Measurements from ENCODE around the gene RYR1. TPM values are rescaled to one million over a fixed set of nuclear protein-coding genes. Genes with fewer than 3 reads are reported as not detected.

The RYR1 gene
- total RNA-seq, 1 donor from 2014 or later: 8.7 TPM

DNA sequence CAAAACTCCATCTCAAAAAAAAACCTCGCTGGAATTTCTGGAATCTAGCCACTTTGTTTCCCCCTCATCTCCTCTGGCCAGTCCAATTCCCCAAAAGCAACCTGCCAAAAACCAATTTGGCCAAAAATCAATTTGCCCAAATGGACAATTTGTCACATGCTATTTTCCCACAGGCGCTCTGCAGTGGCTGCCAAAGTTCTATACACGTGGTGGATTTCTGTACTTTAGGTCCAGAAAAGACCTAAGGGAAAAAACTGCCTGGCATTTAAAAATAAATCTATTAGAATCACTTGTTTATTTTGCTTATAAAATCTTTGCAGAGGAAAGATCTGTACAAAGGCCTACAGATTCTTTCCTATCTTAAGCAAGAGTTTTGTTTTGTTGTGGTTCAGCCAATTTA, 104.9 kb downstream of the RYR1 start:
- H3K27me3 Mint-ChIP-seq (ENCODE audit: low read depth): no peaks in the 10 kb centered on the region
- H3K9me3 Mint-ChIP-seq: peaks cover 33% of the 10 kb centered on the region
- peaks cover 35% of the 10 kb centered on the region for H3K4me1 Mint-ChIP-seq (ENCODE audit: low read depth)
- H3K4me3 Mint-ChIP-seq (ENCODE audit: low read depth): peak overlapping the region; percentile 47
- H3K36me3 Mint-ChIP-seq (ENCODE audit: low read depth): peaks cover 52% of the 10 kb centered on the region
- DNase-seq (ENCODE audit: low spot score): no peak
- peak overlapping the region; percentile 91 for H3K27ac Mint-ChIP-seq
- intact Hi-C loops (cut with micrococcal nuclease): loop anchor here (1.0 to 2.0 kb wide), 2 partner anchors 24 to 111 kb away; no protein-coding TSS in a partner anchor

DNA sequence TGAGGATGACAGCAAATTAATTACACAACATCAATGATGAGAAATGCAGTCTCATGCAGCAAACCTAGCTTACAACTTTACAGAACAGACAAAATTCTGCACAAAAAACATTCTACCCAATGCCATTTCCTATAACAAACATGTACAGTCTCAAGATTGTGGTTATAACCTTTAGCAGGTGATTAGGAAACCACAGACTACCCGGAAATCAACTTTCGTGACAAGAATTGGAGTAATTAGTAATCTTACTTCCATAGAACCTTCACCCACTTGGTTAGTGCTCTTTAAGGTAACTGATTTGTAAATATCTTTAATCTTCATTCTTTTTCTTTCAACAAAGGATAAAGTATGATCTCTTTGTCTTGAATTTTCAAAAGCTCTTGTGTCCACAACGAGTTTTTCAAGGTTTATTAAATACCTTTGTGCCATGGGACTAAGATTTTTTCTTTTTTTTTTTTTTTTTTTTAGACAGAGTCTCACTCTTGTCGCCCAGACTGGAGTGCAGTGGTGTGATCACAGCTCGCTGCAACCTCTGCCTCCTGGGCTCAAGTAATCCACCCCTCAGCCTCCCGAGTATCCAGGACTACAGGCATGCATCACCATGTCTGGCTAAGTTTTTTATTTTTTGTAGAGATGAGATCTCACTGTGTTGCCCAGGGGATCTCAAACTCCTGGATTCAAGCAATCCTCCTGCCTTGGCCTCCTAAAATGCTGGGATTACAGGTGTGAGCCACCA, 105.5 kb downstream of the RYR1 start:
- no peaks in the 10 kb centered on the region for H3K27me3 Mint-ChIP-seq (ENCODE audit: low read depth)
- DNase-seq (ENCODE audit: low spot score): peak; percentile 28
- peak overlapping the region; percentile 91 for H3K27ac Mint-ChIP-seq
- H3K36me3 Mint-ChIP-seq (ENCODE audit: low read depth): peaks cover 50% of the 10 kb centered on the region
- peaks cover 39% of the 10 kb centered on the region for H3K4me1 Mint-ChIP-seq (ENCODE audit: low read depth)
- peak overlapping the region; percentile 47 for H3K4me3 Mint-ChIP-seq (ENCODE audit: low read depth)
- peaks cover 33% of the 10 kb centered on the region for H3K9me3 Mint-ChIP-seq
- intact Hi-C loops (cut with micrococcal nuclease): loop anchor here (1.0 to 2.0 kb wide), 2 partner anchors 24 to 112 kb away; no protein-coding TSS in a partner anchor

DNA sequence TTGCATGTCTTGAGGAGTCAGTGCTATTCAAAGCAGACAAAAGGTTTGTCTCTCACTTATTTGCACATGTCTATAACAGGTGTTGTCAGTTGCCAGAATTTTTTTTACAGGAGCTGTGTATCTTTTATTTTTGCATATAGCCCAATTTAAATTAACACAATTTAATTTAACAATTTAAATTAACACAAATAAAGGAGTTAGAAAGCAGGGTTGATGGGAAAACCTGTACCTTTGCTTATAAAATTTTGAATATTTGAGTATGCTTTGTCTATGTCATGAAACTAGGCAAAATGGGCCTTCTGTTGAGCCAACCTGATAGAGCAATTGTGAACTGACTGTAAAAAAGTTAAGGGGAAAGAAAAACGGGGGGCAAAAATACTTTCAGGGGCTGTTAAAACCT, 106.3 kb downstream of the RYR1 start:
- Mint-ChIP-seq H3K36me3 (ENCODE audit: low read depth) (peaks cover 42% of the 10 kb centered on the region), H3K27ac (peak overlapping the region; percentile 91), H3K4me1 (ENCODE audit: low read depth) (peaks cover 47% of the 10 kb centered on the region), H3K4me3 (ENCODE audit: low read depth) (no peak overlapping the region), H3K27me3 (ENCODE audit: low read depth) (no peaks in the 10 kb centered on the region), H3K9me3 (peaks cover 32% of the 10 kb centered on the region)
- intact Hi-C loops (cut with micrococcal nuclease): loop anchor here (2.0 kb wide), 1 partner anchor 25 kb away; no protein-coding TSS in a partner anchor
- DNase-seq (ENCODE audit: low spot score): no peak

DNA sequence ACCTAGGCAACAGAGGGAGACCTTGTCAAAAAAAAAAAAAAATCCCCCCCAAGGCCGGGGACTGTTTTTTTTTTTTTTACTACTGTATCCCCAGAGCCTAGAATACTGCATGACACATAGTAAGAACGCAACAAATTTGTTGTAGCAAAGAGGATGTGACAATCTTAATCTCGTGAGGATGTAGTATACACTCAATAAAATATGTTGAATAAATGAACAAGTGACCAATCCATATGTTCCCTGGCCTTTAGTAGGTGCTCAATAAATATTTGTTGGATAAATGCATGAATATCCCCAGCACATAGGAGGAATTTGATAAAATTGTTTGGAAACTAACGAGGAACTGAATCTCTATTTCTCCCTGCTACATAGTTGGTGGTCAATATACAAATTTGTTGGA, 108.5 kb downstream of the RYR1 start:
- Mint-ChIP-seq H3K36me3 (ENCODE audit: low read depth) (peaks cover 21% of the 10 kb centered on the region), H3K27ac (no peak overlapping the region)
- intact Hi-C loops (cut with micrococcal nuclease): no loop called here

DNA sequence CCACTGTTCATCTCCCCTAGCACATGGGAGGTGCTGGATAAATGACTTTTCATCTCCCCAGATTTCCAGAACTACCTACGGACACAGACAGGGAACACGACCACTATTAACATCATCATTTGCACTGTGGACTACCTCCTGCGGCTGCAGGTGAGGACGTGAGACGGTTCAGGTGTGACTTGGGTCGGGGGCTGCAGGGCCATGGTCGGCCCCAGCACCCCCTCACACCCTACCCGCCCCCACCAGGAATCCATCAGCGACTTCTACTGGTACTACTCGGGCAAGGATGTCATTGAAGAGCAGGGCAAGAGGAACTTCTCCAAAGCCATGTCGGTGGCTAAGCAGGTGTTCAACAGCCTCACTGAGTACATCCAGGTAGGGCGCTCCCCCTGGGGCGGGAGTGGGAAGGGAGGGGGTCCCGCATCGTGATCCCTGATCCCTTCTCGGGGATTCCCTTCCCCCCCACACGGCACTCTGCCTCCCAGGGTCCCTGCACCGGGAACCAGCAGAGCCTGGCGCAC, 109.9 kb downstream of the RYR1 start:
- Mint-ChIP-seq H3K4me1 (ENCODE audit: low read depth) (peaks cover 34% of the 10 kb centered on the region), H3K36me3 (ENCODE audit: low read depth) (peaks cover 13% of the 10 kb centered on the region), H3K27ac (no peak overlapping the region)

More for the DNA sequence above, 108.5 kb downstream of the RYR1 start:
- peaks cover 14% of the 10 kb centered on the region for H3K9me3 Mint-ChIP-seq
- no peak for DNase-seq (ENCODE audit: low spot score)
- no peaks in the 10 kb centered on the region for H3K27me3 Mint-ChIP-seq (ENCODE audit: low read depth)
- H3K4me3 Mint-ChIP-seq (ENCODE audit: low read depth): no peak overlapping the region
- H3K4me1 Mint-ChIP-seq (ENCODE audit: low read depth): peaks cover 45% of the 10 kb centered on the region

DNA sequence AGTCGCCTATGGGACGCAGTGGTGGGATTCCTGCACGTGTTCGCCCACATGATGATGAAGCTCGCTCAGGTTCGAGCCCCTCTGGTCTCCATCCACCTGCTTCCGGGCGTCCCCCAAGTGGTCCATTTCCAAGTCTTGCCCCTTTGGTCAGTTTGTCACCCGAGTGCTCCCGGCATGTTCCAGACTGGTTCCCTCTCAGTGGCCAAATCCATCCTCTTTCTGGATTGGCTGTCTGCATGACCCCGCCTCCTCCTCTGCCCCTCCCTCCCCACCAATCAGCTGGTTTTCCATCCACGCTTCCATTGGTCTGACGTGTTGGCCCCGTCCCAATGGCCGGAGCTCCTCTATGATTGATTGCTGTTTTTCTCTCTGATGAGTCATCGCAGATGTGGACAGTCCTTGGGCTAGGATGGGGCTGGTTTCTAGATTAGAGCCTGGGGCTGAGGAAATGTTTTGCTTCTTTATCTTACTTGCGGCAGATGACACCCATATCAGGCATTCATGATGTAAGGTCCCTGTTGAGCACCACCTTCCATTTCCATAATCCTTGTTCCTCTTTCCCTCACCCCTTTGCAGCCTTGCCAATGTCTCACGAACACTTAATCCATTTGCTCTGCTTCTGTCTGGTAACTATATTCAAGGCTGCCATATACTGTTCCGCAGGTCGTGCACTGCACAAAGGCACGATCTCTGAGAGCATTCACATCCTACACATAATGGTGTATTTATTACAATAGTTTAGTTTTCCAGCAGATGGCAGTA, 110.5 kb downstream of the RYR1 start:
- H3K27ac Mint-ChIP-seq: peak overlapping the region; percentile 69
- intact Hi-C loops (cut with micrococcal nuclease): loop anchor here (1.0 kb wide), 3 partner anchors 15 to 90 kb away; partner anchors contain the start of gene MAP4K1
- no peaks in the 10 kb centered on the region for H3K27me3 Mint-ChIP-seq (ENCODE audit: low read depth)
- H3K4me3 Mint-ChIP-seq (ENCODE audit: low read depth): peak overlapping the region; percentile 32
- peaks cover 10% of the 10 kb centered on the region for H3K9me3 Mint-ChIP-seq
- H3K36me3 Mint-ChIP-seq (ENCODE audit: low read depth): peaks cover 6% of the 10 kb centered on the region
- H3K4me1 Mint-ChIP-seq (ENCODE audit: low read depth): peaks cover 27% of the 10 kb centered on the region
- DNase-seq (ENCODE audit: low spot score): peak; percentile 19

More for the DNA sequence above, 109.9 kb downstream of the RYR1 start:
- Mint-ChIP-seq H3K27me3 (ENCODE audit: low read depth) (no peaks in the 10 kb centered on the region), H3K4me3 (ENCODE audit: low read depth) (no peak overlapping the region), H3K9me3 (peaks cover 10% of the 10 kb centered on the region)
- intact Hi-C loops (cut with micrococcal nuclease): no loop called here
- no peak for DNase-seq (ENCODE audit: low spot score)

DNA sequence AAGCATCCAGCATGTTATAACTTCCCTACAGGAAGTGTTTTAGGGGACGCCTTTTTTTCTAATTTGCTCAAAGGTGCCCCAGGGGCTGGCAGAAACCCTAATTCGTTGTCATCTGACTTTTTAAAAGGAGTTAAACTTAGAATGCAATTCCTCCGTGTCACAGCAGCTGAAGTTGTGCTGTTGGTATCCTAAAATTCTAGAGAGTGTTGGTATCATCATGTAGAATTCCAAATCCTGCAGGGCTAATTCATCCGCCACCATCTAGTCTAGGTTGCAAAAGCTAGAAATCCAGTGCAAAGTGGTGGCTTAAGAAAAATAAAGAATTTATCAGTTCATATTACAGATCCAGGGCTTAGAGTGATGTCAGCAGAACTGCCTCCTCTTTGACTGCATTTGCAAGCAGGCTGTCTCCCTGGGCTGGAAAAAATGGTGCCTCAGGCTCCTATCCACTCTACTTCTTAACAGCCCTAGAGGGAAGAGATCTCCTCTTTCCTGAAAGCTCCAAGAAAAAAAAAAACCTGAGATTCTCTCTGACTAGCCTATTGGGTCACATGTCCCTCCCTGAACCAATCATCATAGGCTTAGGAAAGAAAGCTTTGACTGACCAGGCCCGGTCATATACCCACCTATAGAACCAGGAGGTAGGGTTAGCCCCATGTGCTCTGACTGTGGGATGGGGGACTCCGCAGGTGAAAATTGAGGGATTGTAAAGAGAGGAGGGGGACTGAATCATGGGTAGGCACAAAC, 111.3 kb downstream of the RYR1 start:
- Mint-ChIP-seq H3K27ac (peak overlapping the region; percentile 69), H3K27me3 (ENCODE audit: low read depth) (no peaks in the 10 kb centered on the region), H3K4me1 (ENCODE audit: low read depth) (peaks cover 21% of the 10 kb centered on the region), H3K9me3 (peaks cover 9% of the 10 kb centered on the region), H3K36me3 (ENCODE audit: low read depth) (peaks cover 3% of the 10 kb centered on the region), H3K4me3 (ENCODE audit: low read depth) (no peak overlapping the region)
- intact Hi-C loops (cut with micrococcal nuclease): loop anchor here (1.0 kb wide), 3 partner anchors 15 to 90 kb away; partner anchors contain the start of gene MAP4K1
- no peak for DNase-seq (ENCODE audit: low spot score)

DNA sequence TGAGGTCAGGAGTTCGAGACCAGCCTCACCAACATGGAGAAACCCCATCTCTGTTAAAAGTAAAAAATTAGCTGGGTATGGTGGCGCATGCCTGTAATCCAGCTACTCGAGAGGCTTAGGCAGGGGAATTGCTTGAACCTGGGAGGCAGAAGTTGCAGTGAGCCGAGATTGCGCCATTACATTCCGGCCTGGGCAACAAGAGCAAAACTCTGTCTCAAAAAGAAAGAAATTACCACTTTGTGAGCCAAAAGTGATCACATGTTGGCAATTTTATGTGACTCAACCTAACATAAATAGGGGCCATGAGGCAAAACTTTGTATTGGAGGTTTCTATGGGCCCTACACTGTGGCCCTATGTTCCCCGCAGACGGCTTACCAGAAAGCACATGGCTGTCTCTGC, 112.1 kb downstream of the RYR1 start:
- intact Hi-C loops (cut with micrococcal nuclease): no loop called here
- Mint-ChIP-seq H3K4me1 (ENCODE audit: low read depth) (peaks cover 23% of the 10 kb centered on the region), H3K9me3 (peaks cover 6% of the 10 kb centered on the region), H3K27ac (no peak overlapping the region), H3K36me3 (ENCODE audit: low read depth) (peaks cover 3% of the 10 kb centered on the region), H3K27me3 (ENCODE audit: low read depth) (no peaks in the 10 kb centered on the region), H3K4me3 (ENCODE audit: low read depth) (no peak overlapping the region)
- no peak for DNase-seq (ENCODE audit: low spot score)

DNA sequence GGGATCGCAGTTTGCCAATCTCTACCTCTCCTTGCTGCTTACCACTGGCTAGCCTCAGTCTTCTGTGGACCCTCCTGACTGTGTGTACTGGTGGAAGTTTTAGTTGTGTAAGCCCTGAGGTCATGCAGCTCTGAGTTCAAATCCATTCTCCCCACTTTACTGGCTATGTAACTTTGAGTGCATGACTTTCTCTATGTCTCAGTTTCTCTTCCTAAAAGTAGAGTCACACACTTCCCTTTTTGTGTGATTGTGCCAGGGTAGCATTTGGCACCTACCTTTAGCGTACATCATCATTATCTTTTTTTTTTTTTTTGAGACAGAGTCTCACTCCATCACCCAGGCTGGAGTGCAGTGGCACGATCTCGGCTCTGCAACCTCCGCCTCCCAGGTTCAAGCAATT, 113.9 kb downstream of the RYR1 start:
- Mint-ChIP-seq H3K4me1 (ENCODE audit: low read depth) (peaks cover 26% of the 10 kb centered on the region), H3K27ac (no peak overlapping the region), H3K4me3 (ENCODE audit: low read depth) (no peak overlapping the region), H3K36me3 (ENCODE audit: low read depth) (peaks cover 4% of the 10 kb centered on the region), H3K27me3 (ENCODE audit: low read depth) (no peaks in the 10 kb centered on the region), H3K9me3 (no peaks in the 10 kb centered on the region)
- intact Hi-C loops (cut with micrococcal nuclease): no loop called here
- DNase-seq (ENCODE audit: low spot score): no peak

DNA sequence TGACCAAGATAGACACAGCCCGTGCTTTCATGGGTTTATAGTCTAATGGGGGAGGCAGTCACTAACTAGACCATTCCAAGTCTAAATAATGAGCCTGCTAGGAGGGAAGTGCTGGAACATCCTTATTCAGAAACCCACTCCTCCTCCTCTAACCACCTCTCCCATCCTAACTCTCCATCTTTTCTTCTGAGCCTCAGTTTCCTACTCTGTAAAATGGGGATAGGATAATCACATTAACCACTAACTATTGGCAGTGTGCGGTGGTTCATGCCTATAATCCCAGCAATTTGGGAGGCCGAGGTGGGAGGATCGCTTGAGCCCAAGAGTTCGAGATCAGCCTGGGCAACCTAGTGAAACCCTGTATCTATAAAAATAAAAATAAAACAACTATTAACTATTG, 115.6 kb downstream of the RYR1 start:
- intact Hi-C loops (cut with micrococcal nuclease): no loop called here
- H3K4me1 Mint-ChIP-seq (ENCODE audit: low read depth): peaks cover 31% of the 10 kb centered on the region
- H3K27me3 Mint-ChIP-seq (ENCODE audit: low read depth): no peaks in the 10 kb centered on the region
- H3K9me3 Mint-ChIP-seq: peaks cover 4% of the 10 kb centered on the region
- H3K27ac Mint-ChIP-seq: no peak overlapping the region
- no peak for DNase-seq (ENCODE audit: low spot score)
- H3K4me3 Mint-ChIP-seq (ENCODE audit: low read depth): no peak overlapping the region
- peaks cover 9% of the 10 kb centered on the region for H3K36me3 Mint-ChIP-seq (ENCODE audit: low read depth)

DNA sequence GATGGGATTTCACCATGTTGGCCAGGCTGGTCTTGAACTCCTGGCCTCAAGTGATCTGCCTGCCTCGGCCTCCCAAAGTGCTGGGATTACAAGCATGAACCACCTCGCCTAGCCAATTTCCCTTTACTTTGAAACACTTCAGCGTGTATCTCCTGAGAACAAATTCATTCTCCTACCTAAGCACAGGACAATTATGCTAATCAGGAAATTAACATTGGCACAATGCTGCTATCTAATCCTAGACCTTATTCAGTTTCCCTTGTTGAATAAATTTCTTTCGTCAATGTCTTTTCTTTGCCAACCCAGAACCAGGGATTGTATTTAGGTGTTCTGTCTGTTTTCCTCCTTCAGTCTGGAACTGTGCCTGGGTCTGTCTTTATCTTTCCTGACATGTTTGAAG, 116.5 kb downstream of the RYR1 start:
- Mint-ChIP-seq H3K9me3 (peaks cover 4% of the 10 kb centered on the region), H3K27ac (no peak overlapping the region), H3K27me3 (ENCODE audit: low read depth) (no peaks in the 10 kb centered on the region), H3K4me3 (ENCODE audit: low read depth) (no peak overlapping the region), H3K36me3 (ENCODE audit: low read depth) (peaks cover 11% of the 10 kb centered on the region), H3K4me1 (ENCODE audit: low read depth) (peaks cover 26% of the 10 kb centered on the region)
- intact Hi-C loops (cut with micrococcal nuclease): loop anchor here (10.0 kb wide), 1 partner anchor 285 kb away; the partner anchor contains the start of gene ECH1
- DNase-seq (ENCODE audit: low spot score): no peak

DNA sequence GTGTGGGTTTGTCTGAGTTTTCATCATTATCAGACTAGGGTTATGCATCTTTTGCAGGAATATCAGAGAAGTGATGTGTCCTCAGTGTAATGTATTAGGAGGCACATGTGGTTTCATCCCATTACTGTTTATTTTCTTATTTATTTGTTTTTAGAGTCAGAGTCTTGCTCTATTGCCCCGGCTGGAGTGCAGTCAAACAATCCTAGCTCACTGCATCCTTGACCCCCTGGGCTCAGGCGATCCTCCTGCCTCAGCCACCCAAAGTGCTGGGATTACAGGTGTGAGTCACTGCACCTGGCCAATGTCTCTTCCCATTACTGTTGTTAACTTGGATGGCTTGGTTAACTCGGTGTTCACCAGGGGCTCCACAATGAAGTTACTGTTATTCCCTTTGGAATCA, 116.9 kb downstream of the RYR1 start:
- H3K4me3 Mint-ChIP-seq (ENCODE audit: low read depth): no peak overlapping the region
- H3K27me3 Mint-ChIP-seq (ENCODE audit: low read depth): no peaks in the 10 kb centered on the region
- DNase-seq (ENCODE audit: low spot score): no peak
- H3K27ac Mint-ChIP-seq: no peak overlapping the region
- intact Hi-C loops (cut with micrococcal nuclease): loop anchor here (10.0 kb wide), 1 partner anchor 284 kb away; the partner anchor contains the start of gene ECH1
- peaks cover 4% of the 10 kb centered on the region for H3K9me3 Mint-ChIP-seq
- H3K4me1 Mint-ChIP-seq (ENCODE audit: low read depth): peaks cover 28% of the 10 kb centered on the region
- H3K36me3 Mint-ChIP-seq (ENCODE audit: low read depth): peaks cover 12% of the 10 kb centered on the region

Measured in activated T-helper 2 cell treated with anti-CD3 and anti-CD28 coated beads, Interferon-gamma antibody, Interleukin-2, Interleukin-4, amounts not matched to agents 10 μg/mL and 5 μg/mL and 100 μg/mL, durations not matched to agents 14 hours and 24 hours and 36 hours (primary cell).